ENCODE measurements around the gene GNB1.
A peak's percentile ranks its signal among the peaks of the same experiment; 100 is the strongest.

Gene GNB1

DNA sequence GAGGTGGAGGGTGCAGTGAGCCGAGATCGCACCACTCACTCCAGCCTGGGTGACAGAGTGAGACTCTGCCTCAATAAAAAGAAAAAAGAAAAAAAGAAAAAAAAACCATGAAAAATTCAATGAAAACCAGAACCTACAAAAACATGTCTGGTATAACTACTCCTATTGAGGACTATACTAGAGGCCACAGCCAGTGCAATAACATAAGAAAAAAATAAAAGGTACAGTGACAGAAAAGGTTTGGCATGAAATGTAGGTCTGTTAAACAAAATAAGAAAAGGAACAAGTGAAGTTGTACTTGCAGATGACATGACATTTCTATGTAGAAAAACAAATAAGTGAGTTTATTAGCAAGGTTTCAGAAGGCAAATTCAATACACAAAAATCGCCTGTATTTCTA lies 120.8 kb downstream of the GNB1 start (continued):
- TF ChIP-seq, protein P1, sequence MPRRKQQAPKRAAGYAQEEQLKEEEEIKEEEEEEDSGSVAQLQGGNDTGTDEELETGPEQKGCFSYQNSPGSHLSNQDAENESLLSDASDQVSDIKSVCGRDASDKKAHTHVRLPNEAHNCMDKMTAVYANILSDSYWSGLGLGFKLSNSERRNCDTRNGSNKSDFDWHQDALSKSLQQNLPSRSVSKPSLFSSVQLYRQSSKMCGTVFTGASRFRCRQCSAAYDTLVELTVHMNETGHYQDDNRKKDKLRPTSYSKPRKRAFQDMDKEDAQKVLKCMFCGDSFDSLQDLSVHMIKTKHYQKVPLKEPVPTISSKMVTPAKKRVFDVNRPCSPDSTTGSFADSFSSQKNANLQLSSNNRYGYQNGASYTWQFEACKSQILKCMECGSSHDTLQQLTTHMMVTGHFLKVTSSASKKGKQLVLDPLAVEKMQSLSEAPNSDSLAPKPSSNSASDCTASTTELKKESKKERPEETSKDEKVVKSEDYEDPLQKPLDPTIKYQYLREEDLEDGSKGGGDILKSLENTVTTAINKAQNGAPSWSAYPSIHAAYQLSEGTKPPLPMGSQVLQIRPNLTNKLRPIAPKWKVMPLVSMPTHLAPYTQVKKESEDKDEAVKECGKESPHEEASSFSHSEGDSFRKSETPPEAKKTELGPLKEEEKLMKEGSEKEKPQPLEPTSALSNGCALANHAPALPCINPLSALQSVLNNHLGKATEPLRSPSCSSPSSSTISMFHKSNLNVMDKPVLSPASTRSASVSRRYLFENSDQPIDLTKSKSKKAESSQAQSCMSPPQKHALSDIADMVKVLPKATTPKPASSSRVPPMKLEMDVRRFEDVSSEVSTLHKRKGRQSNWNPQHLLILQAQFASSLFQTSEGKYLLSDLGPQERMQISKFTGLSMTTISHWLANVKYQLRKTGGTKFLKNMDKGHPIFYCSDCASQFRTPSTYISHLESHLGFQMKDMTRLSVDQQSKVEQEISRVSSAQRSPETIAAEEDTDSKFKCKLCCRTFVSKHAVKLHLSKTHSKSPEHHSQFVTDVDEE (CRISPR knock-in tag; IDR thresholded peaks at IDR 0.05) = no peak
- no peak for TF ChIP-seq TCF4 (CRISPR knock-in tag; IDR thresholded peaks at IDR 0.05; ENCODE audit: borderline replicate concordance)

DNA sequence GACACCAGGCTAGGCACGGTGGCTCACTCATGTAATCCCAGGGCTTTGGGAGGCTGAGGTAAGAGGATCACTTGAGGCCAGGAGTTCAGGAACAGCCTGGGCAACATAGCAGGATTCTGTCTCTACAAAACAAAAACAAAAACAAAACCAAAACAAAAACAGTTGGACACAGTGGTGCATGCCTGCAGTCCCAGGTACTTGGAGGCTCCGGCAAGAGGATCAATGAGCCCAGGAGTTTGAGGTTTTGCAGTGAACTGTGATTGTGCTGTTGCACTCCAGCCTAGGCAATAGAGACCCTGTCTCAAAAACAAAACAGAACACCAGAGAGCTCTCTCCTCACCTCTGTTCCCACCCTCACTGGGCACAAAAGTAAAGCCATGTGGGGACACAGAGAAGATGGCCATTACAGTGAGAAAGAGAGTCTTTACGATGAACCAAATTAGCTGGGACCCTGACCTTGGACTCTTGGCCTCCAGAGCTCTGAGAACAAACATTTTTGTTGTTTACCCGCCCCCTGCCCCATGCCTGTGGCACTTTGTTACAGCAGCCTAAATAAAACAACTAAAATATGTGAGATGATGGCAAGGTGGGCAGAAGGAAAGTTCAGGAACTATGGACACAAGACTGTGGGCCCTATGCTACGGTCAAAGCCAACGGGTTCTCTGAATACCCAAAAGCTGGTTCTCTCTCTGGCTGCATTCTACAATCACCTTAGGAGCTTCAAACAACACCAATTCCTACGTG lies 122.5 kb downstream of the GNB1 start:
- no peak for ATAC-seq
- TF ChIP-seq TOX (CRISPR knock-in tag; IDR thresholded peaks at IDR 0.05; ENCODE audit: borderline replicate concordance) = no peak
- no peak for TF ChIP-seq ZNF70 (CRISPR knock-in tag; IDR thresholded peaks at IDR 0.05)
- TF ChIP-seq, protein P1 (CRISPR knock-in tag; IDR thresholded peaks at IDR 0.05) = no peak

DNA sequence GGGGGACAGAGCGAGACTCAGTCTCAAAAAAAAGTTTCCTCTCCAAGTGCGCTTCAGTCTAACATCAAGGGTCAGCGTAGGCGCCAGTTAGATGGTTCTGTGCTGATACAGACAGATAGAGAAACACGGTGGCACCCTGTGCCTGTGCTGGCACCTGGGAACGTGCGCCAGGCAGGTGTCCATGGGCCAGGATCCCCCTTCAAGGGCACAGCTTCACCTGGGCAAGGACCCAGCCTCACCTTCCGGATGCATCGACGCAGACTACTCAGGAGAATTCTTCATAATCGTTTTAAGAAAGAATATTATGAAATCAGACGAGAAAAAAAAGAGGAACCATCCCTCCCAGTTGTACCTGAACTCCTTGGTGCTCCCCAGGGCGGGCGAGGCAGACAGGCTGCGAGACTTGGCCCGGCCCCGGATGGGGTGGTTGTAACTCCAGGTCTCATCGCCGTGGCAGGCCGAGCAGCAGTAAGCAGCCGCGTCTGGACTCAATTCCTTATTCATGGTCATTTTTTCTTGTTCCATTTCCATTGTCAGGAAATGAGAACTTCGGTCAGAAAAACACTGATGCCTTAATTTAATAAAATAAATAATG lies 125.9 kb downstream of the GNB1 start:
- ATAC-seq = no peak
- TF ChIP-seq ZNF70 (CRISPR knock-in tag; IDR thresholded peaks at IDR 0.05) = no peak
- no peak for TF ChIP-seq ZFP3 (CRISPR knock-in tag; IDR thresholded peaks at IDR 0.05)
- TF ChIP-seq GLIS3 (CRISPR knock-in tag; IDR thresholded peaks at IDR 0.05) = no peak

DNA sequence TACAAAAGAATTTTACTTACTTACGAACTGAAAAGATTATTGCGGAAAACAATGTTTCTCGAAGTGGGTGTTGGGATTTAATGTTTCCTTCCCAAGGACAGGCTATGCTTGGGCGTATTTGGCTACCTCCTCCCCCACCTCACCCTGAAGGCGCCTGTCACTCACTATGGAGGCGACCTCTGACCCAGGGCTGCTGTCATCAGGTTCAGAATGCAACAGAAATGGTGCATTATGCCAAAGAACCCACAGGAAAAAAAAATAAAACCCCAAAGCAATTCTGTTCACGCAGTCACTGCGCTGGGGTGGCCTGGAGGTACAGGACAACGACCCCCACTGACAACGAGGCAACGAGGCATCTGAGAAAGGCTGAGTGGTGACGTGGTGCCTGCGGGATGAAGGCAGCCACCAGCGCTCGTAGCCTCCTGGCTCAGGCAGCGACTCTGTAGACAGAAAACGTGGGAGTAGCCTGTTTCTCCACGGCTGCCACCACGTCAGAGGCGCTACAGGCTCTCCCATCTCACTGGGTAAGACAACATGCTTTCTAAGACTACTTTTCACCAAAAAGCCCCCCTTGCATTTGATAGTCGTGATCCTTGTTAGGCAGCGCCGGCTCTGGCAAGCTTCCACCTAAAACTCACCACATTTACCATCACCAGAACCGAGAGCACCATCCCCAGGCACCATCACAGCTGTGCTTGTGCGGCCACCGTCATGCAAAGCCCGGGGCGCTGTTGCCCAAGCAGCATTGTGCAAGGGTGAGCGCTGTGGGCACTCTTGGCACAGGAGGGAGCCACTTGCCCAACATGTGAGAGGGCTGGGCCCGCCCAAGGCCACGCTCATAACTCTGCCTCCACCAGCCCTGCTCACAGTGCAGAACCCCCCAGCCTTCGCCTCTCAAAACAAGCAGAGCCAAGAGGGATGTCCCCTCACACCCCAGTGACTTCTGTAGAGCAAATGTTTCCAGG lies 126.9 kb downstream of the GNB1 start:
- peak; percentile 22; the same call in 1 of the 3 replicates for ATAC-seq
- no peak for TF ChIP-seq ISL1 (CRISPR knock-in tag; IDR thresholded peaks at IDR 0.05)
- no peak for TF ChIP-seq ARNTL (CRISPR knock-in tag; IDR thresholded peaks at IDR 0.05; ENCODE audit: borderline replicate concordance, low read depth)
- TF ChIP-seq, protein P2, sequence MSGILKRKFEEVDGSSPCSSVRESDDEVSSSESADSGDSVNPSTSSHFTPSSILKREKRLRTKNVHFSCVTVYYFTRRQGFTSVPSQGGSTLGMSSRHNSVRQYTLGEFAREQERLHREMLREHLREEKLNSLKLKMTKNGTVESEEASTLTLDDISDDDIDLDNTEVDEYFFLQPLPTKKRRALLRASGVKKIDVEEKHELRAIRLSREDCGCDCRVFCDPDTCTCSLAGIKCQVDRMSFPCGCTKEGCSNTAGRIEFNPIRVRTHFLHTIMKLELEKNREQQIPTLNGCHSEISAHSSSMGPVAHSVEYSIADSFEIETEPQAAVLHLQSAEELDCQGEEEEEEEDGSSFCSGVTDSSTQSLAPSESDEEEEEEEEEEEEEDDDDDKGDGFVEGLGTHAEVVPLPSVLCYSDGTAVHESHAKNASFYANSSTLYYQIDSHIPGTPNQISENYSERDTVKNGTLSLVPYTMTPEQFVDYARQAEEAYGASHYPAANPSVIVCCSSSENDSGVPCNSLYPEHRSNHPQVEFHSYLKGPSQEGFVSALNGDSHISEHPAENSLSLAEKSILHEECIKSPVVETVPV (CRISPR knock-in tag; IDR thresholded peaks at IDR 0.05) = no peak
- TF ChIP-seq, protein P3, sequence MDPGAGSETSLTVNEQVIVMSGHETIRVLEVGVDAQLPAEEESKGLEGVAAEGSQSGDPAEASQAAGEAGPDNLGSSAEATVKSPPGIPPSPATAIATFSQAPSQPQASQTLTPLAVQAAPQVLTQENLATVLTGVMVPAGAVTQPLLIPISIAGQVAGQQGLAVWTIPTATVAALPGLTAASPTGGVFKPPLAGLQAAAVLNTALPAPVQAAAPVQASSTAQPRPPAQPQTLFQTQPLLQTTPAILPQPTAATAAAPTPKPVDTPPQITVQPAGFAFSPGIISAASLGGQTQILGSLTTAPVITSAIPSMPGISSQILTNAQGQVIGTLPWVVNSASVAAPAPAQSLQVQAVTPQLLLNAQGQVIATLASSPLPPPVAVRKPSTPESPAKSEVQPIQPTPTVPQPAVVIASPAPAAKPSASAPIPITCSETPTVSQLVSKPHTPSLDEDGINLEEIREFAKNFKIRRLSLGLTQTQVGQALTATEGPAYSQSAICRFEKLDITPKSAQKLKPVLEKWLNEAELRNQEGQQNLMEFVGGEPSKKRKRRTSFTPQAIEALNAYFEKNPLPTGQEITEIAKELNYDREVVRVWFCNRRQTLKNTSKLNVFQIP (CRISPR knock-in tag; IDR thresholded peaks at IDR 0.05; ENCODE audit: borderline replicate concordance, low read depth) = no peak
- no peak for TF ChIP-seq CSDC2 (CRISPR knock-in tag; IDR thresholded peaks at IDR 0.05)
- no peak for TF ChIP-seq TCF4 (CRISPR knock-in tag; IDR thresholded peaks at IDR 0.05; ENCODE audit: borderline replicate concordance)
- TF ChIP-seq ZNF8 (CRISPR knock-in tag; IDR thresholded peaks at IDR 0.05) = no peak
- TF ChIP-seq ZC3H10 (CRISPR knock-in tag; IDR thresholded peaks at IDR 0.05) = no peak
- no peak for TF ChIP-seq ZFP30 (CRISPR knock-in tag; IDR thresholded peaks at IDR 0.05)
- TF ChIP-seq OSR1 (CRISPR knock-in tag; IDR thresholded peaks at IDR 0.05) = no peak
- TF ChIP-seq, protein P1 (CRISPR knock-in tag; IDR thresholded peaks at IDR 0.05) = no peak
- no peak for TF ChIP-seq TOX (CRISPR knock-in tag; IDR thresholded peaks at IDR 0.05; ENCODE audit: borderline replicate concordance)
- no peak for TF ChIP-seq RARB (CRISPR knock-in tag; IDR thresholded peaks at IDR 0.05)
- TF ChIP-seq SNAI2 (CRISPR knock-in tag; IDR thresholded peaks at IDR 0.05) = no peak
- TF ChIP-seq GLIS3 (CRISPR knock-in tag; IDR thresholded peaks at IDR 0.05) = no peak
- TF ChIP-seq ZFP3 (CRISPR knock-in tag; IDR thresholded peaks at IDR 0.05) = no peak
- no peak for TF ChIP-seq ESRRG (CRISPR knock-in tag; IDR thresholded peaks at IDR 0.05)
- TF ChIP-seq, protein P4, sequence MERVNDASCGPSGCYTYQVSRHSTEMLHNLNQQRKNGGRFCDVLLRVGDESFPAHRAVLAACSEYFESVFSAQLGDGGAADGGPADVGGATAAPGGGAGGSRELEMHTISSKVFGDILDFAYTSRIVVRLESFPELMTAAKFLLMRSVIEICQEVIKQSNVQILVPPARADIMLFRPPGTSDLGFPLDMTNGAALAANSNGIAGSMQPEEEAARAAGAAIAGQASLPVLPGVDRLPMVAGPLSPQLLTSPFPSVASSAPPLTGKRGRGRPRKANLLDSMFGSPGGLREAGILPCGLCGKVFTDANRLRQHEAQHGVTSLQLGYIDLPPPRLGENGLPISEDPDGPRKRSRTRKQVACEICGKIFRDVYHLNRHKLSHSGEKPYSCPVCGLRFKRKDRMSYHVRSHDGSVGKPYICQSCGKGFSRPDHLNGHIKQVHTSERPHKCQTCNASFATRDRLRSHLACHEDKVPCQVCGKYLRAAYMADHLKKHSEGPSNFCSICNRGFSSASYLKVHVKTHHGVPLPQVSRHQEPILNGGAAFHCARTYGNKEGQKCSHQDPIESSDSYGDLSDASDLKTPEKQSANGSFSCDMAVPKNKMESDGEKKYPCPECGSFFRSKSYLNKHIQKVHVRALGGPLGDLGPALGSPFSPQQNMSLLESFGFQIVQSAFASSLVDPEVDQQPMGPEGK (CRISPR knock-in tag; IDR thresholded peaks at IDR 0.05; ENCODE audit: borderline replicate concordance) = no peak

Measured in SK-N-SH treated with all-trans-retinoic acid at 6 μM for 48 hours (cell line).